22Rv1 (cell line): ENCODE data around the gene SSU72.
A peak's percentile ranks its signal among the peaks of the same experiment; 100 is the strongest.

Experiments used
- H3K27ac ChIP-seq: fragments of 450-650 bp; 2 replicates; pipeline ENCODE4 v1.5.1; 2017
- CTCF ChIP-seq: fragments of 450-650 bp; IDR thresholded peaks from 2 replicates; pipeline ENCODE4 v1.5.1; 2017; ENCODE audit warnings: mild to moderate bottlenecking
- ZFX ChIP-seq: fragments of 450-650 bp; IDR thresholded peaks from 2 replicates; pipeline ENCODE4 v1.6.1; 2017; ENCODE audit warnings: antibody characterized with exemption, borderline replicate concordance

The SSU72 gene

GRCh38 chr1:1591452-1591851 lies 16.8 kb upstream of the SSU72 start:
- H3K27ac ChIP-seq = no peak overlapping the region
- no peak for TF ChIP-seq ZFX
- no peak for TF ChIP-seq CTCF

DNA sequence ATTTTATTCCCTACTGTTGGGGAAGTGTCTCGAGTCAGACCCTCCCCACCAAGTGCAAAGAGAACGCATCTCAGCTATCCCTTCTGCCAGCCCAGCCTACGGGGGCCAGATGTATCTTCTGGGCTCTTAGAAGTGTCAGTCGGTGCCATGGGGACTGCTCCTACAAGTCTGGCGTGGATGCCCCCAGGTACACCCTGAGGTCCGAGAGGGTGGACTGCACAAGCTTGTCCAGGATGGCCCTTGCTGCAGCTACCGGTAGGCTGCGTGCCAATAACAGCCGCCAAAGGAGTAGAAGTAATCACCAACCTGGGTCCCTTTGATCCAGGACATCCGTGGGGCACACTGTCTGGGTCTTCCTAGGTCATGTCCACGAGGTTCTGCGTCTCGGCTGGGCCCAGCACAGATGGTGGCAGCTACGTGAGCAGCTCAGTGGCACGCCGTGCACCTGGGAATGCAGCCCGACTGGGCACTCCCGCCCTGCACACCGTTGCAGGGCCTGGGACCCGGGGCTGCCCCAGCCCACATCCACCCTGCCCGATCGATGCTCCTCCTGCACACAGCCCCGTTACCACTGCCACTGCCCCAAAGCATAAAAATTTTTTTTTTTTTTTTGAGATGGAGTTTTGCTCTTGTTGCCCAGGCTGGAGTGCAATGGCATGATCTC lies 8.8 kb upstream of the SSU72 start:
- H3K27ac ChIP-seq = no peak overlapping the region

DNA sequence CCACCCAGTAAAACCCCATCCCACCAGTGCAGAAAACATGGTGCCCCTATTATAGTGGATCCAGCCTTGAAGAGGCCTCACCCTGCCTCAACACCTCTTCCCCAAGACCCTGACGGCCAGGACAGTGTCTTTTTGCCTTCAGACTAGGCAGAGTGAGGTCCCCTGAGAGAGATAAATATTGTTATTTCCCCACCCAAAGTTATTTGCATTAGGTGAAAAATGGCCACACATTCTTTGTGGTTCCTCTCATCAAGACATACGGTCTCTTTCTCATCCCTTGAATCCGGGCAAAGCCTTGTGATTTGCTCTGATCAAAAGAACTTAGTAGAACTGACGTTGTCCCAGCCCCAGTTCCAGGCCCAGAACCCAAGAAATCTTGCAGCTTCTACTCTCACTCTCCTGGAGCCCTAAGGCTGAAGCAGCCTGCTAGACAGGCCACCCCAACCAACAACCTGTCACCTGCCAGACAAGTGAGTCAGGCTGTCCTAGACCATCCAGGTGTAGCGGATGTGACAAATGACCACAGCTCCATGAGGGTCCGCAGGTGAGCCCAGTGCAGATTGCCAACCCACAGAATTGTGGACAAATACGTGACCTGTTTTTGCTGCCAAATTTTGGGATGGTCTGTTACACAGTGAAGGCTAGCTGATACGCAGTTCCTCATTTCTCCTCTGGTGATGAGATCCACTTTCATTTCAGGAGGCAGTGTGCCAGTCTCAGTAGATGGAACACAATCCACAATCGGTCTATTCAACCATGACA lies 8.1 kb upstream of the SSU72 start:
- TF ChIP-seq CTCF = no peak
- no peak for TF ChIP-seq ZFX
- H3K27ac ChIP-seq = no peak overlapping the region

More for the DNA sequence above, 8.8 kb upstream of the SSU72 start:
- no peak for TF ChIP-seq ZFX
- TF ChIP-seq CTCF = no peak

DNA sequence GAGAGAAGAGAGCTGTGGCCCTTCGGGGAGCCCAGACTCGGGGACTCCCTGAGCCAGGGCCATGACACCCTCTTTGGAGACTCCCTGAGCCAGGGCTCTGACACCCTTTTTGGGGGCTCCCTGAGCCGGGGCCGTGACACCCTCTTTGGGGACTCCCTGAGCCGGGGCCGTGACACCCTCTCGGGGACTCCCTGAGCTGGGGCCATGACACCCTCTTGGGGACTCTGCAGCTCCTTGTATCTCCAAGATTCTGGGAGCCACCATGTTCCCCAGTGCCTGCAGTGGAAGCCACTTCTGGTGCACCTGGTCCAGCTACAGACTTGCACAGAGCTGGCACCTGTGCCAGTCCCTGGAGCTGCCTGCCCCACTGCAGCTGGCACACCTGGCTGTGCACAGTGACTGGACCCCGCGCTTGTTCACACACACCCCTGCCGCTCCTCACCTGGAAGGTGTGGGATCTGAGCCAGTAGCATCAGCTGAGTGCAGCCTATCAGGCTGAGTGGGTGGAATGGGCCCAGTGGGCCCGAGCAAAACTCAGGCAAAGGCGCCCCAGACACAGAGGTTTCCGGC lies 3.8 kb upstream of the SSU72 start:
- no peak for TF ChIP-seq CTCF
- no peak for TF ChIP-seq ZFX
- H3K27ac ChIP-seq = no peak overlapping the region

DNA sequence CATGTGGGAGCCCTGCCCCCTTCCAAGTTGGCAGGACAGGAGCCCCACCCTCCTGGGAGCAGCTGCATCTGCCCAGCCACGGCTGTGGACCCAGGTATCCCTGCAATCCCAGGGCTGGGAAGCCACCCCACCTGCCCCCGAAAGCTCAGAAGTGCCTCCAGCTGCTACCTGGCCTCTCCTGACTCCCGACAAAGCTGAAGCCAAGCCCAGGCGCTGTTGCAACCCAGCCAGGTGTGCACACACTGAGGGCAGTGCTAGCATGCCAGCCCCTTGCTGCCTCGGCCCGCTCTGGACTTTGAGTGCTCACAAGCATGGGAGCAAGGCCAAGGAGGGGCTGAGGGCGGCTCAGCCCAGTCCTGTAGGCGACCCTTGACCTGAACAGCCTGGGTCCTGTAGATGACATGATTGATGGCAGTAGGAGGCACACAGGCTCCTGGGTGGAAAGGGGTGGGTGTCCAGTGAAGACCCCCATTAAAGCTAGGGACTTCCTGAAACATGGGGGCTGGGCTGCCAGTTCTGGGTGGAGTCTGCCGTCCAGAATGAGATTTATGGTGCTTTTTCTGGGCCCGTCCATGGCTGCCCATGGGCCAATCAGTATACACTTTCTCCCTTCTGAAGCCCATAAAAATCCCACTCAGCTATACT lies 2.8 kb upstream of the SSU72 start:
- no peak for TF ChIP-seq ZFX
- TF ChIP-seq CTCF = no peak
- no peak overlapping the region for H3K27ac ChIP-seq

DNA sequence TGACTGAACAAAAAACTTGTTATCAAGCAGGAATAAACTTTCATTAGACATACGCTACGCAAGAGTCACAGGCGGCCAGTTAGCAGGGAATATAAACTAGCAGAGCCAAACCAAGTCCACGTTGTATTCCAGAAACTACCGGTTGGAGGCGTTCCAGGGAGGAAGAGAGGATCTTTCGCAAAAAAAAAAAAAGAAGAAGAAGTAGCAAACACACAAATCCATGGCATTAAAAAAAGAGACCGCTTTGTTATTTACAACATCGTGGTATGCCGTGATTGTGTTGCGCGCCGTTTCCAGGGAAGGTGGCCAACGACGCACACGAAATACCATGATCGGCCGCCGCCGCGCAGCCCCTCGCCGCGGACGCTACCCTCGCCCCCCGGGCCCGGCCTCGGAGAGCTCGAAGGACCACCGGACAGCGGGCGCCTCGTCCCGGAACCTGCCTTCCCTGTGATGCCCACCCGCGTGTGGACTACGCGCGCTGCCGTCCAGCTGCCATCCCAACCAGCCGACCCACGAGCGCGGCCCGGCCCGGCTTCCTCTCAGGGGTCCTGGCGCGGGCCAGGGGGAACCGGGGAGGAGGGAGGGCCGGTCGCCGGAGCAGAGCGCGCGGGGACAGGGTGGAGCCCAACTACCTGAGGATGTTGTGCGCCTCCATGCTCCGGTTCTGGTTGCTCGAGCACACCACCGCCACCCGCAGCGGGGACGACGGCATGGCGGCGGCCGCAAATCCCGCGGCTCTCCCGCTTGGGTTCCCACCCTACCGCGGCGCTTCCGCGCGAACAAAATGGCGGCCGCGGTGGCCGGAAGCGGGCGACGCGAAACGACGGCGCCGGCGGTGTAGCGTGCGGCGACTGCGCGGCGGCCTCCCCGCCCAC lies 581 bp downstream of the SSU72 start:
- TF ChIP-seq ZFX (no peak), CTCF (peak; percentile 24; the same call in 1 of the 2 replicates)
- H3K27ac ChIP-seq = peak overlapping the region; percentile 93
